NCI-H1105 (cell line): ENCODE data around the gene SLC30A5.

Source experiments
- DNase-seq: peaks from one replicate; lab custom pipeline; 2025; lab: John Stamatoyannopoulos, UW

SLC30A5 gene

DNA sequence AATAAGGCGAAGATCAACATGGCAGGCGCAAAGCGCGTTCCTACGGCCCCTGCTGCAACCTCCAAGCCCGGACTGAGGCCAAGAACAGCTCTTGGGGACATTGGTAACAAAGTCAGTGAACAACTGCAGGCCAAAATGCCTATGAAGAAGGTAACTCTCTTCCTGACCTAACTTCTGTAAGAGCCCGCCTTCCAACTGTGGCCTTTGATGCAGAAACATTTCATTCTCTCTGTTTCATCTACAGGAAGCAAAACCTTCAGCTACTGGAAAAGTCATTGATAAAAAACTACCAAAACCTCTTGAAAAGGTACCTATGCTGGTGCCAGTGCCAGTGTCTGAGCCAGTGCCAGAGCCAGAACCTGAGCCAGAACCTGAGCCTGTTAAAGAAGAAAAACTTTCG lies 74.1 kb downstream of the SLC30A5 start:
- no peak for DNase-seq

DNA sequence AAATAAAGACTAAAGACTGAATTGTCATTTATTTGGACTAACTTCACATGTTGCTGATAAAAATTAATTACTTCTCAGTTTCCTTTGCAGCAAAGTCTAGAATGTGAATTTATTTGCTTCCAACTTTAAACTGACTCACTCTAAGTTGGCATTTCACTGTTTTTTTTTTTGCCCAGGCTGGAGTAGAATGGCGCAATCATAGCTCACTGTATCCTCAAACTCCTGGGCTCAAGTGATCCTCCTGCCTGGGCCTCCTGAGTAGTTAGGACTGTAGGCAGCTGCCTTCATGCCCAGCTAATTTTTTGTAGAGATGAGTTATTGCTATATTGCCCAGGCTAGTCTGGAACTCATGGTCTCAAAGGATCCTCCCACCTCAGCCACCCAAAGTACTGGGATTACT lies 76.7 kb downstream of the SLC30A5 start:
- DNase-seq: no peak

DNA sequence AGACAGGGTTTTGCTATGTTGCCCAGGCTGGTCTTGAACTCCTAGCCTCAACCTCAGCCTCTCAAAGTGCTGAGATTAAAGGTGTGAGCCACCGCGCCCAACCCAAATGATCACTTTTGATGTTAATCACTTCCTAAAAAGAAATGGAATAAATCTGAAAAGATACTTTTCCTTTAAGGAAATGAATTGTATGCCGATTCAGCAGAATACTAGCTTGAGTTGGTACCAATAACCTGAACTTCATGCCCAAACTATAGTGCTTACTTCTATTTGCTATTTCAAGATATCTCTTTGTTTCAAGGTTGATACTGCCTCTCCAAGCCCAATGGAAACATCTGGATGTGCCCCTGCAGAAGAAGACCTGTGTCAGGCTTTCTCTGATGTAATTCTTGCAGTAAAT lies 77.2 kb downstream of the SLC30A5 start:
- no peak for DNase-seq
